Lung (tissue), 12 donors: ENCODE data around the gene CD58. TPM values are rescaled to one million over a fixed set of nuclear protein-coding genes. Genes with fewer than 3 reads are reported as not detected.

Experiments used
- ATAC-seq: fragments of 200-7000 bp; cut with Tn5 transposase; one replicate; pipeline ENCODE4 v1.9.1; 2020; ENCODE audit warnings: moderate number of reproducible peaks; ENCODE audit not compliant: insufficient read depth, low FRiP score
- DNase-seq, 3 donors: peaks; one replicate each; pipeline ENCODE4 v3.0.0-alpha.2; 2013 to 2017
- H3K27ac ChIP-seq, 2 donors: one replicate each; pipeline ENCODE4 v1.5.1; 2013; ENCODE audit warnings: mild to moderate bottlenecking in 2 of 2, moderate library complexity in 2 of 2, control low read depth in 1 of 2, inconsistent platforms in 1 of 2, low read depth in 1 of 2, low read length in 1 of 2
- H3K27me3 ChIP-seq, 3 donors: one replicate each; pipeline ENCODE4 v1.5.1; 2013; ENCODE audit warnings: low read length in 2 of 3; ENCODE audit not compliant: control insufficient read depth in 3 of 3, insufficient read depth in 3 of 3
- H3K36me3 ChIP-seq, 4 donors: one replicate each; pipeline ENCODE4 v1.5.1; 2013; ENCODE audit warnings: low read length in 4 of 4, mild to moderate bottlenecking in 1 of 4, moderate library complexity in 1 of 4; ENCODE audit not compliant: control insufficient read depth in 4 of 4, insufficient read depth in 4 of 4
- H3K4me1 ChIP-seq, 5 donors: one replicate each; pipeline ENCODE4 v1.5.1; 2013; ENCODE audit warnings: low read length in 5 of 5, mild to moderate bottlenecking in 2 of 5, moderate library complexity in 1 of 5; ENCODE audit not compliant: control insufficient read depth in 5 of 5, insufficient read depth in 5 of 5
- H3K4me3 ChIP-seq: one replicate; pipeline ENCODE4 v1.5.1; 2013; ENCODE audit warnings: mild to moderate bottlenecking, control low read depth, moderate library complexity
- H3K9ac ChIP-seq, 2 donors: one replicate each; pipeline ENCODE4 v1.5.1; 2013; ENCODE audit warnings: low read length in 2 of 2, control low read depth in 1 of 2; ENCODE audit not compliant: insufficient read depth in 1 of 2
- H3K9me3 ChIP-seq, 4 donors: one replicate each; pipeline ENCODE4 v1.5.1; 2013; ENCODE audit warnings: low read length in 3 of 4, mild to moderate bottlenecking in 1 of 4, moderate library complexity in 1 of 4; ENCODE audit not compliant: control insufficient read depth in 4 of 4, insufficient read depth in 3 of 4
- WGBS, 2 donors: extraction: QIAGEN DNeasy Blood & Tissue Kit; methylation state at CpG; one replicate each; pipeline ENCODE4 v1.1.7; 2013; 5-methylcytosine and 5-hydroxymethylcytosine counted together
- polyA plus RNA-seq, 2 donors: library from polyadenylated mRNA; stranded (reverse); fragments of 200-250 nt; gene quantifications; one replicate each; pipeline ENCODE4 v1.2.1, GENCODE V29; 2013
- total RNA-seq, 2 donors: library from RNA; depleted of rRNA in 1 of 2; stranded (reverse); fragments of >200 nt in 1 of 2; gene quantifications; one replicate each; pipeline ENCODE4 v1.2.1, GENCODE V29; 2014 to 2021
- TF ChIP-seq, protein P1 (sequence below): IDR thresholded peaks from 2 replicates; pipeline ENCODE4 v1.5.1; 2012; ENCODE audit warnings: mild to moderate bottlenecking; ENCODE audit errors: control extremely low read depth, extremely low read depth
- donor health status: control.
- donor health status: control.
- donor health status: Bipolar disorder and iron deficiency.
- donor health status: healthy.
- donor health status: DM: yes; HTN: yes; CAD: no.

The CD58 gene
- total and polyA plus RNA-seq, 4 donors = 27.5 to 52.1 (median 28.7) TPM

DNA sequence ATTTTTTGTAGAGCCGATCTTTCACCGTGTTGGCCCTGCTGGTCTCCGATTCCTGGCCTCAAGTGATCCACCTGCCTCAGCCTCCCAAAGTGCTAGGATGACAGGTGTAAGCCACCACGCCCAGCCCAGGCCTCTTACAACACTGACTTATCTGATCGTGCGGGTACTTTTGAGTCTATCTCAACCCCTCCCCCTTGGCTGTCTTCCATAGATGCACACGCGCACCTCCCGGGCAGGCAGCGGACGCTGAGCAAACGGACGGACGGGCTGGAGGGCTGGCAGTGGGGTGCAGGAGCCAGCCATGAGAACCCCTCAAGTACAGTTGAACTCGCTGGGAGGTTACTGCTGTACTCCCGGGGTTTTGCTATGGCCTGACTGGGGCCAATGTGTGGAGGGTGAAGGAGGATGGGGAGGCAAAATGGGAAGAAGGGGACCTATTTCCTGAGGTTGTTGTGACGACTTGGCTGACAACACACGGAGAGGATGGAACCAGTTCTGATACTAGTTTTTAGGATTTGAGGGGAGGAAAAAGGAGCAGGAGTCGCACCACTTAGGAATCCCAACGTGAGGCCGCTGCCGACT is 959 bp downstream of the CD58 start:
- 16 to 20% methylated on average over 22 of the region's 22 CpGs for WGBS, 2 donors
- peak; percentile 15 to 42 (median 31) for DNase-seq
- peak overlapping the region in 1 of 2 donors; percentile 72 for H3K9ac ChIP-seq

DNA sequence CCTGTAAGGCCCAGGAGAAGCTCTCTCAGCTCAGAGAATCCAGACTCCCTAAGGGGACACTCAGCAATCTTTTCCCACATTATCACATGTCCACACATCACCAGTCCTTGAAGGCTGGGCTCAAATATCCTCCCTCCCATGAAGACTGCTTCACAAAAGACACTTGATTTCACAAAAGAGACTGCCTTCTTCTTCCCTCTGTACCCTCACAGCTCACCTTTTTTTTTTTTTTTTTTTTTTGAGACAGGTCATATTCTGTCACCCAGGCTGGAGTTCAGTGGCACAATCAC is 1.5 kb downstream of the CD58 start:
- no peak overlapping the region for H3K27ac ChIP-seq
- DNase-seq (no peak), ATAC-seq (no peak)
- no peaks in the 10 kb centered on the region for H3K36me3 ChIP-seq
- TF ChIP-seq, protein P1, sequence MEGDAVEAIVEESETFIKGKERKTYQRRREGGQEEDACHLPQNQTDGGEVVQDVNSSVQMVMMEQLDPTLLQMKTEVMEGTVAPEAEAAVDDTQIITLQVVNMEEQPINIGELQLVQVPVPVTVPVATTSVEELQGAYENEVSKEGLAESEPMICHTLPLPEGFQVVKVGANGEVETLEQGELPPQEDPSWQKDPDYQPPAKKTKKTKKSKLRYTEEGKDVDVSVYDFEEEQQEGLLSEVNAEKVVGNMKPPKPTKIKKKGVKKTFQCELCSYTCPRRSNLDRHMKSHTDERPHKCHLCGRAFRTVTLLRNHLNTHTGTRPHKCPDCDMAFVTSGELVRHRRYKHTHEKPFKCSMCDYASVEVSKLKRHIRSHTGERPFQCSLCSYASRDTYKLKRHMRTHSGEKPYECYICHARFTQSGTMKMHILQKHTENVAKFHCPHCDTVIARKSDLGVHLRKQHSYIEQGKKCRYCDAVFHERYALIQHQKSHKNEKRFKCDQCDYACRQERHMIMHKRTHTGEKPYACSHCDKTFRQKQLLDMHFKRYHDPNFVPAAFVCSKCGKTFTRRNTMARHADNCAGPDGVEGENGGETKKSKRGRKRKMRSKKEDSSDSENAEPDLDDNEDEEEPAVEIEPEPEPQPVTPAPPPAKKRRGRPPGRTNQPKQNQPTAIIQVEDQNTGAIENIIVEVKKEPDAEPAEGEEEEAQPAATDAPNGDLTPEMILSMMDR = no peak
- H3K4me3 ChIP-seq = no peak overlapping the region
- H3K27me3 ChIP-seq = no peaks in the 10 kb centered on the region
- no peak overlapping the region for H3K9ac ChIP-seq
- peaks cover 0 to 12% (median 10%) of the 10 kb centered on the region in 5 donors for H3K4me1 ChIP-seq
- no peaks in the 10 kb centered on the region for H3K9me3 ChIP-seq

More for the DNA sequence above, 959 bp downstream of the CD58 start:
- Histone ChIP-seq H3K4me1 (peaks cover 0 to 14% (median 10%) of the 10 kb centered on the region in 5 donors), H3K4me3 (peak overlapping the region; percentile 87), H3K9me3 (no peaks in the 10 kb centered on the region), H3K27ac (peak overlapping the region; percentile 94 to 99), H3K27me3 (no peaks in the 10 kb centered on the region), H3K36me3 (no peaks in the 10 kb centered on the region)
- TF ChIP-seq, protein P1 = no peak
- ATAC-seq = peak; percentile 0

DNA sequence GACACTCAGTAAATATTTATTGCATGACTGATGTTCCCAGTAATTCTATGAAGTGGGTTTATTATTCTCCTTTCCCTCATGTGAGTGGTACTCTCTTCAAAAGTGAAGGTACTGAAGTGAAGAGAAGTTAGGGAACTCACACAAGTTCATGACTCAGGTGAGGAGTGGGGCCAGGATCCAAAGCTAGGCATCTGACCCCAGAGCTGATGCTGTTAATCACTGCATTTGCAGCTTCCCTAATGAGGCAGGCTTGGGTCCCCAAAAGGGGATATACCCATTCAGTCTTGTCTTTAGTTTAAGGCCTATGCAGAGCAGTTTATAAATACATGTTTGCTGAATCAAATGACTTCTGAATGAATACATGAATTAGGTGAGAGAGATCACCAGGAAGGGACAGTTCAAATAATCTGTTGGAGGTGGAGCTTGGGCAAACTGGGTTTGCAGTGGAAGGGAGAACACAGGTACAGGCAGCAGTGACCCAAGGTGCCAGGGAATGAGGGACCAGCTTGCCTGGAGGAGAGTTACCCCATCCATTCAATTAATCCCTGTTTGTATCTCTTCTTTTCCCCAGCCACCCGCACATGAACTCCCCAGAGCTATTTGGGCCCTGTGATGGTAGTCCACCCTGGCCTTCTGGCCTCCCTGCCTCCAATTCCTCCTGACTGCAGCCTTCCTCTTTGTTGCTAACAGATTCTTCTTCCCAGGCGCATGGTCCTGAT is 2.0 kb downstream of the CD58 start:
- H3K4me1 ChIP-seq = peaks cover 0 to 12% (median 10%) of the 10 kb centered on the region in 5 donors
- no peak for ATAC-seq
- H3K9ac ChIP-seq = no peak overlapping the region
- WGBS, 2 donors = 93 to 100% methylated on average over 2 of the region's 2 CpGs
- DNase-seq = no peak
- no peaks in the 10 kb centered on the region for H3K9me3 ChIP-seq
- no peaks in the 10 kb centered on the region for H3K36me3 ChIP-seq
- no peaks in the 10 kb centered on the region for H3K27me3 ChIP-seq
- H3K27ac ChIP-seq = no peak overlapping the region
- TF ChIP-seq, protein P1 = no peak
- H3K4me3 ChIP-seq = no peak overlapping the region
